Measurements from ENCODE around the gene WDR83. TPM values are rescaled to one million over a fixed set of nuclear protein-coding genes. Genes with fewer than 3 reads are reported as not detected.
A peak's percentile ranks its signal among the peaks of the same experiment; 100 is the strongest.
"Not testable (repeated sequence)": the region's sequence is repeated elsewhere in the genome, so short reads cannot be mapped to it uniquely, and the experiment has no call there.

Gene WDR83
- total and polyA plus RNA-seq, 8 donors: 1.4 to 33.4 (median 11.4) TPM

DNA sequence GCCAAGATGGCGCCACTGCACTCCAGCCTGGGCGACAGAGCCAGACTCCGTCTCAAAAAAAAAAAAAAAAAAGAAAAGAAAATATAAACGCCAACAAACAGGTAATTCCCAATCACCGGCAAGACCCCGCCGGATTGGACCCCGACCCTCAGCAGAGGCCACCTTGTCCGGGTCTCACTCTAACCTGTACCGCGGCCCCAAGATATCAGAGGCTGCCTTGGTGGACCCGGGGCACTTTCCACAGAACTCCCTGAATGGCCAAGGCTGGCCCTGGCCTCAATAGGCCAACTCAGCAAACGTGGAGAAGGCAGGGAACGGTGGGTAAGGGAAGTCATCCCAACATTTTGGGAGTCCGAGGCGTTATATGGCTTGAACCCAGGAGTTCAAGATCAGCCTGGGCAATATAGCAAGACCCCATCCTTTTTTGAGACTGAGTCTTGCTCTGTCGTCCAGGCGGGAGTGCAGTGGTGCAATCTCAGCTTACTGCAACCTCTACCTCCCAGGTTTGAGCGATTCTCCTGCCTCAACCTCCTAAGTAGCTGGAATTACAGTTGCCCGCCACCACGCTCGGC, 27.9 kb upstream of the WDR83 start:
- Histone ChIP-seq H3K36me3 (peaks cover 0 to under 1% (median 0%) of the 10 kb centered on the region in 4 donors), H3K9me3 (no peaks in the 10 kb centered on the region), H3K4me3 (no peak overlapping the region), H3K27me3 (no peaks in the 10 kb centered on the region), H3K27ac (no peak overlapping the region), H3K4me1 (peaks cover 9 to 13% (median 11%) of the 10 kb centered on the region in 4 donors)
- DNase-seq: no peak
- WGBS, 5 donors: 92 to 96% (median 95%) methylated on average over 21 to 22 of the region's 22 CpGs
- intact Hi-C loops (cut with DNase I; ENCODE audit: low total_unique reads): no loop called here
- TF ChIP-seq EP300 (IDR thresholded peaks at IDR 0.05) (no peak), POLR2AphosphoS5 (IDR thresholded peaks at IDR 0.05) (no peak), POLR2A (IDR thresholded peaks at IDR 0.05) (no peak)
- TF ChIP-seq, protein P1, sequence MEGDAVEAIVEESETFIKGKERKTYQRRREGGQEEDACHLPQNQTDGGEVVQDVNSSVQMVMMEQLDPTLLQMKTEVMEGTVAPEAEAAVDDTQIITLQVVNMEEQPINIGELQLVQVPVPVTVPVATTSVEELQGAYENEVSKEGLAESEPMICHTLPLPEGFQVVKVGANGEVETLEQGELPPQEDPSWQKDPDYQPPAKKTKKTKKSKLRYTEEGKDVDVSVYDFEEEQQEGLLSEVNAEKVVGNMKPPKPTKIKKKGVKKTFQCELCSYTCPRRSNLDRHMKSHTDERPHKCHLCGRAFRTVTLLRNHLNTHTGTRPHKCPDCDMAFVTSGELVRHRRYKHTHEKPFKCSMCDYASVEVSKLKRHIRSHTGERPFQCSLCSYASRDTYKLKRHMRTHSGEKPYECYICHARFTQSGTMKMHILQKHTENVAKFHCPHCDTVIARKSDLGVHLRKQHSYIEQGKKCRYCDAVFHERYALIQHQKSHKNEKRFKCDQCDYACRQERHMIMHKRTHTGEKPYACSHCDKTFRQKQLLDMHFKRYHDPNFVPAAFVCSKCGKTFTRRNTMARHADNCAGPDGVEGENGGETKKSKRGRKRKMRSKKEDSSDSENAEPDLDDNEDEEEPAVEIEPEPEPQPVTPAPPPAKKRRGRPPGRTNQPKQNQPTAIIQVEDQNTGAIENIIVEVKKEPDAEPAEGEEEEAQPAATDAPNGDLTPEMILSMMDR (IDR thresholded peaks at IDR 0.05): no peak

DNA sequence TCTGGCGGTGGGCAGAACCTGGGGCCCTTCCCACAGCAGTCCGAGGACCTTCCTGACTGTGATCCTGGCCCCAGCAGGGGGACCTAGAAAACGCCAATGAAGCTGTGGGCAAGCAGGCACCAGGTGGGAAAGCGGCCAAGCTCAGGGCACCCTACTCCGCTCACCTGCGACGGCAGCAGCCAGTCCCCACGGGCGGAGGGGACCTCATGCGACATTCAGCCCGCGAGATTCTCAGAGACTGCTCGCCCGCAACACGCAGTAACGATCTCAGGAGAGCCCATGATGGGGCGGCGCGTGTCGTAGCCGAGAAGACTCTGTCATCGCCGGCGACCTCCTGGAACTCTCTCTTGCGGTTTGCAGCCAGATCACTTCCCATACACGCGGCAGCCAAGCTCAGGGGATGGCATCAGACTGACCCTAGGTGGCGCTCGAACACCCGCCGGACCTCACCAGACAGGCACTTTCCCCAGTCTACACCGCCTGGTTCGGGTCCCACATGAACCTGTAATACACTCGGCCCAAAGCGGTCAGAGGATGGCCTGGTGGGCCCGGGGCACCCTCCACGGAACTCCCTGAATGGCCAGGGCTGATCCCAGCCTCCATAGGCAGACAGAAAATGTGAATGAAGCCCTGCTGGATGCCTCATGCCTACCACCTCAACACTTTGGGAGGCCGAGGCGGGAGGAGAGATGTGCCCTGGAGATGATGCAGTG, 26.6 kb upstream of the WDR83 start:
- Histone ChIP-seq H3K9me3 (no peaks in the 10 kb centered on the region), H3K36me3 (peaks cover 0 to 7% (median 0%) of the 10 kb centered on the region in 4 donors), H3K4me3 (peak overlapping the region; percentile 15 to 32 (median 24)), H3K4me1 (peaks cover 9 to 13% (median 11%) of the 10 kb centered on the region in 4 donors), H3K27ac (peak overlapping the region in 1 of 5 donors; percentile 31), H3K27me3 (no peaks in the 10 kb centered on the region)
- TF ChIP-seq POLR2AphosphoS5 (IDR thresholded peaks at IDR 0.05) (peak in 1 of 3 donors; percentile 61), POLR2A (IDR thresholded peaks at IDR 0.05) (no peak), EP300 (IDR thresholded peaks at IDR 0.05) (no peak)
- TF ChIP-seq, protein P1 (IDR thresholded peaks at IDR 0.05): peak in 5 of 7 experiments; percentile 64 to 86 (median 70)
- 6 to 27% (median 8%) methylated on average over 9 to 39 of the region's 39 CpGs for WGBS, 5 donors
- peak; percentile 85 to 94 for DNase-seq
- intact Hi-C loops (cut with DNase I; ENCODE audit: low total_unique reads): no loop called here

DNA sequence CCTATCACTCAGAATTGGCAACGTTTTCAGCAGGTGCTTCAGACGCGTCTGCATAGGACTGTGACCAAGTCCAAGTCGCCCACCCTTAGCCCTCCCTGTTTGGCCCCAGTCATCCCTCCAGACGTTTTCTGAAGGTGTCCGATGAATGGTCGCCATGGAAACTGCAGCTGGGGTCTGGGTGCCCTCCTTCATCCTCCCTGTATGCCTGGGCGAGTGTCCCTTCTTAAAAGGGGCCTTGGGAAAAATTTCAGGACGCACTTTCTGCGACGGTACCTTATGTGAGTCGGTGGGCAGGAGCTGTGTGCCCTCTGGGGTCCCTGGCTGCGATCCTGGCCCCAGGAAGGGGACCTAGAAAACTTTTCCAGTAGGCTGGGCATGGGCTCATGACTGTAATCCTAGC, 25.2 kb upstream of the WDR83 start:
- H3K36me3 ChIP-seq: peaks cover 0 to 11% (median 0%) of the 10 kb centered on the region in 4 donors
- WGBS, 5 donors: 72 to 85% (median 75%) methylated on average over 13 of the region's 13 CpGs
- no peak for DNase-seq
- H3K27ac ChIP-seq: no peak overlapping the region
- TF ChIP-seq EP300 (IDR thresholded peaks at IDR 0.05): no peak
- no peak for TF ChIP-seq POLR2AphosphoS5 (IDR thresholded peaks at IDR 0.05)
- no peak for TF ChIP-seq POLR2A (IDR thresholded peaks at IDR 0.05)
- intact Hi-C loops (cut with DNase I; ENCODE audit: low total_unique reads): no loop called here
- H3K4me1 ChIP-seq: peaks cover 9 to 13% (median 11%) of the 10 kb centered on the region in 4 donors
- H3K27me3 ChIP-seq: no peaks in the 10 kb centered on the region
- no peaks in the 10 kb centered on the region for H3K9me3 ChIP-seq
- no peak overlapping the region for H3K4me3 ChIP-seq

DNA sequence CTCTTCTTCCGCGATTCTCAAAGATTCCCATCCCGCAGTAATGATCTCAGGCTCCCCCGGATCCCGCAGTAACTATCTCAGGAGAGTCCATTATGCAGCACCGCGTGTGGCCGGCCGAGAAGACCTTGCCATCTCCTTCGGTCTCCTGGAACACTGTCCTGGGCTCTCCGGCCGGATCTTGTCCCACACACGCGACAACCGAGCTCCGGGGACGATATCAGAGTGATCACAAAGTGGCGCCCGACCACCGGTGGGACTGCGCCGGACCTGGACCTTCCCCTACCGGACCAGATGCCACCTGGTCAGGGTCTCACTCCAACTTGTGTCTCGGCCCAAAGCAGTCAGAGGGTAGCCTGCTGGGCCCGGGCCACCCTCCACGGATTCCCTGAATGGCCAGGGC, 24.1 kb upstream of the WDR83 start:
- TF ChIP-seq POLR2AphosphoS5 (IDR thresholded peaks at IDR 0.05) (no peak), EP300 (IDR thresholded peaks at IDR 0.05) (no peak), POLR2A (IDR thresholded peaks at IDR 0.05) (no peak)
- TF ChIP-seq, protein P1 (IDR thresholded peaks at IDR 0.05): no peak
- Histone ChIP-seq H3K9me3 (no peaks in the 10 kb centered on the region), H3K36me3 (peaks cover 0 to 11% (median 0%) of the 10 kb centered on the region in 4 donors), H3K4me1 (peaks cover 10 to 19% (median 15%) of the 10 kb centered on the region in 4 donors), H3K27me3 (no peaks in the 10 kb centered on the region), H3K4me3 (no peak overlapping the region), H3K27ac (no peak overlapping the region)
- no peak for DNase-seq
- WGBS, 5 donors: 89 to 95% (median 93%) methylated on average over 21 to 26 of the region's 26 CpGs
- intact Hi-C loops (cut with DNase I; ENCODE audit: low total_unique reads): no loop called here

DNA sequence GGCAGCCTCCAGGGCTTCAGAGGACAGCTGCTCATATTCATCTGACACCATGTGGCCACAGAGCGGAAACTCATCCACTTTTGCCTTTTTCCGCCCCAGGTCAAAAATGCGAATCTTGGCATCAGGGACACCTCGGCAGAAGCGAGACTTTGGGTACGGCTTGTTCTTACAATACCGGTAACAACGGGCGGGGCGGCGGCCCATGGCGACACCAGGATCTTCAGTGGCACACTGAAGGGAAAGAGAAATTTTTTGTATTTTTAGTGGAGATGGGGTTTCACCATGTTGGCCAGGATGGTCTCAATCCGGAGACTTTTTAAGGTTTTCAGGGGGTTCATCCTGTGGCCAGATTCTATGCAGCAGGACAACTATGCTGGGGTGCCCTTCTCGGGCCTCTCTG, 22.9 kb upstream of the WDR83 start:
- H3K4me3 ChIP-seq; intact Hi-C loops (cut with DNase I; ENCODE audit: low total_unique reads); DNase-seq; H3K27ac ChIP-seq; H3K27me3 ChIP-seq; H3K9me3 ChIP-seq: not testable (repeated sequence)
- WGBS, 5 donors: 93 to 95% (median 93%) methylated on average over 14 of the region's 14 CpGs
- peaks cover 0 to 11% (median 0%) of the 10 kb centered on the region in 4 donors for H3K36me3 ChIP-seq
- H3K4me1 ChIP-seq: peaks cover 20 to 31% (median 27%) of the 10 kb centered on the region in 4 donors
